D721Med (cell line): ENCODE data around the gene ROR2.

Source experiments
- DNase-seq: peaks from one replicate; pipeline ENCODE4 v3.0.0; 2011; ENCODE audit warnings: low spot score; ENCODE audit not compliant: insufficient read length
- FAIRE-seq: peaks from 2 replicates; lab custom pipeline; 2011; peaks lifted over from hg19 to GRCh38; lab: Jason Lieb, UNC
- CTCF ChIP-seq: IDR thresholded peaks from 2 replicates; pipeline ENCODE4 v1.5.1; 2012; ENCODE audit warnings: mild to moderate bottlenecking, control low read depth; ENCODE audit not compliant: insufficient read depth; ENCODE audit errors: missing control alignments

ROR2 gene

GRCh38 chr9:91591627-91592026 lies 358.4 kb downstream of the ROR2 start:
- FAIRE-seq (no peak), DNase-seq (no peak)
- no peak for TF ChIP-seq CTCF

GRCh38 chr9:91589101-91589553 lies 360.9 kb downstream of the ROR2 start:
- FAIRE-seq (no peak), DNase-seq (no peak)
- TF ChIP-seq CTCF, result no peak

DNA sequence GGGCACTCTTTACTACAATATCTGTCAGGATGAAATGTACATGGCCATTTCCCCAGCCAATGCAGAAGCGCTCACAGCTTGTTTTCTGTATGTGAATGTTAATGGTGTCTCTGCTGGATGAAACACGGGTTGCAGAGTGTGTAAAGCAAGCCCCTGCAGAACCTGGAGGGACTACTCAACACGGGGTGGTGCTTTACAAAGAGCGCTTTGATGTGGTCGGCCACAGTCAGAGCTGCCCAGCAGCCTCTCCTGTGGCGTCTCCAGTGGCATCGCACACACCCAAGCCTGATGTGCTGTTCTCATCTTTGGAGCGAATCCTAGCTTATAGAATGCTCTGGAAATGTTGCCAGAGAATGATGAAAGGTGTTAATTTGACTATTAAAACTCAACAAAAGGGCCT lies 363.7 kb downstream of the ROR2 start:
- DNase-seq, result no peak
- FAIRE-seq, result no peak
- TF ChIP-seq CTCF, result no peak

DNA sequence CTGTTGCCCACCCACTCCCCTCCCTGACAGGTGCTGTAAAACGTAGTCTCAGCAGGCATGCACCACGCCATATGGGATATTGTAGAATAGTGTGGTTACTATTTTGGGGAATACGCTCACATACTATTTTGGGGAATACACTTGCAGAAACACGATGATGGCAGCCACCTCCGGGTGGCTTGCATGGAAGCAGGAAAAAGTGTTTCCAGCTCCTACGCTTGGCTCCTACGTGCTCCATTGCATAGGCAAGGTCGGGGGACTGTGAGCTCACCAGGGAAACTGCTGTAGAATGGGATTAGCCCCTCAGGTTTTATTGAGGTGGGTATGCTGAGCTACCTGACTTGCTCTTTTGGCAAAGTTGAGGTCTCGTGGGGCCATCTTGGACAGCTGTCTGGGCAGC lies 366.1 kb downstream of the ROR2 start:
- FAIRE-seq (no peak), DNase-seq (no peak)
- TF ChIP-seq CTCF, result no peak

DNA sequence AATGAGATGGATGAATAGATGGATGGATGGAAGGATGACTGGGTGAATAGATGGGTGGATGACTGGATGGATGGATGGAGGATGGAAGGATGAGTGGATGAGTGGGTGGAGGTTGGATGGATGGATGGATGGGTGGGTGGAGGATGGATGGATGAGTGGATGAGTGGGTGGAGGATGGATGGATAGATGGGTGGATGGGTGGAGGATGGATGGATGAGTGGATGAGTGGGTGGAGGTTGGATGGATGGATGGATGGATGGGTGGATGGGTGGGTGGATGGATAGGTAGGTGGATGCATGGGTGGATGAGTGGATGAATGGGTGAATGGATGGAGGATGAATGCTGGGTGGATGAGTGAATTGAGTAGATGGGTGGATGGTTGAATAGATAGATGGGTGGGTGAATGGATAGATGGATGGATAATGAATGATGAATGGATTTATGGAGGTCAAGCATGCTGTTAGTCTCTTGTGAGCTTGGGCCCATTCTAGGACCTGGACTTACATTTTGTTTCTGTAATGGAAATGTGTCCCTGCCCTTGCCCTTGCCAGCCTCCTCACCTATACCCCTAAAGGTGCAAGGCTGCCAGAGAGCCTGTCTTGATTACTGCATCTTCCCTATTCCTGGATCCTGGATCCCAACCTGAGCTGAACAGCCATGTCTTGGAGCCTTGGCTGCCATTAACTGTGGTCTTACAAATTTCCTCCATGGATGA lies 366.7 kb downstream of the ROR2 start:
- DNase-seq, result no peak
- TF ChIP-seq CTCF, result no peak
- FAIRE-seq, result no peak

GRCh38 chr9:91582181-91582580 lies 367.8 kb downstream of the ROR2 start:
- DNase-seq (no peak), FAIRE-seq (no peak)
- TF ChIP-seq CTCF, result no peak

- DNase-seq, result no peak
- no peak for TF ChIP-seq CTCF
- no peak for FAIRE-seq
Measured at GRCh38 chr9:91580136-91580535, 369.9 kb downstream of the ROR2 start.
